HK-2 (cell line): Measurements from ENCODE around the gene PTPRCAP.
A peak's percentile ranks its signal among the peaks of the same experiment; 100 is the strongest.

Experiments used
- DNase-seq: peaks from one replicate; pipeline ENCODE4 v3.0.0-alpha.2; 2018; ENCODE audit not compliant: unreplicated experiment

The PTPRCAP gene

GRCh38 chr11:67423891-67424613 lies 13.4 kb downstream of the PTPRCAP start:
- no peak for DNase-seq

DNA sequence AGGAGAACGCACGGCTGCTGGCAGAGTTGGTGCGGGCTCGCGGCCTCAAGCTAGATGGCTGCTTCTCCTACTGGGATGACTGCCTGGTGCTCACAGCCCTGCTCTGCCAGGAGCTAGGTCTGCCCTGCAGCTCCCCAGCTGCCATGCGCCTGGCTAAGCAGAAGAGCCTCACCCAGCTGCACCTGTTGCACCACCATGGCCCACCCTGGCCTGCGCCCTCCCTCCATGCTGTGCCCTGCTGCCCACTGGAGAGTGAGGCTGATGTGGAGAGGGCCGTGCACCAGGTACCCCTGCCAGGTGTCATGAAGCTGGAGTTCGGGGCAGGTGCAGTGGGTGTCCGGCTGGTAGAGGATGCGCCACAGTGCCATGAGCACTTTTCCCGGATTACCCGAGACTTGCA lies 14.0 kb downstream of the PTPRCAP start:
- no peak for DNase-seq

- DNase-seq, result no peak
Measured at GRCh38 chr11:67422891-67423290, 14.6 kb downstream of the PTPRCAP start.

- DNase-seq, result no peak
Measured at GRCh38 chr11:67421430-67422031, 16.0 kb downstream of the PTPRCAP start.

DNA sequence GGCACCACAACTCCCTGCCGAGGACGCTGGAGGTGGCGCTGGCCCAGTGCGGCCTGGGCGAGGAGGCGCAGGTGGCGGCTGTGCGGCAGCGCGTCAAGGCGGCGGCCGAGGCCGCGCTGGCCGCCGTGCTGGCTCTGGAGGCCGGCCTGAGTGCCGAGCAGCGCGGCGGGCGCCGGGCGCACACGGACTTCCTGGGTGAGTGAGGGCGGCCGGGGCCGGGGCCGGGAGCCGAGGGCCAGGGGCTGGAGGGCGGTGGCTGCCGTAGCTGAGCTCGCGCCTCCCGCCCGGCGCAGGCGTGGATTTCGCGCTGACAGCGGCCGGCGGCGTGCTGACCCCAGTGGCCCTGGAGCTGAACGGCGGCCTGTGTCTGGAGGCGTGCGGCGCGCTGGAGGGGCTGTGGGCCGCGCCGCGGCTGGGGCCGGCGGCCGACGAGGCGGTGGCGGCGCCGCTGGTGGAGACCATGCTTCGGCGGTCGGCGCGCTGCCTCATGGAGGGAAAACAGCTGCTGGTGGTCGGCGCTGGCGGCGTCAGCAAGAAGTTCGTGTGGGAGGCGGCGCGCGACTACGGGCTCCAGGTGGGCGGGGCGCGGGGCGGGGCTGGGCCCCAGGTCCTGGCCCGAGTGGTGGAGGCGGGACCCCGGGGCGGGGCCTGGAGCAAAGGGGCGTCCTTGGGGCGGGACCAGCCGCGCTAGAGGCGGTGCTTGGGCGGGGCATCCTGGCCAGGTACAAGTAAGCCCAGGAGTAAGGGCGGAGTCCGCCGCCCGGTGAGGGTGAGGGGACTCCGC lies 16.6 kb downstream of the PTPRCAP start:
- DNase-seq, result peak; percentile 91

- DNase-seq, result no peak
Measured at GRCh38 chr11:67420147-67420645, 17.3 kb downstream of the PTPRCAP start.

- no peak for DNase-seq
Measured at GRCh38 chr11:67419325-67420049, 18.0 kb downstream of the PTPRCAP start.

- no peak for DNase-seq
Measured at GRCh38 chr11:67418476-67419281, 18.8 kb downstream of the PTPRCAP start.

GRCh38 chr11:67417425-67417824 lies 20.1 kb downstream of the PTPRCAP start:
- no peak for DNase-seq

DNA sequence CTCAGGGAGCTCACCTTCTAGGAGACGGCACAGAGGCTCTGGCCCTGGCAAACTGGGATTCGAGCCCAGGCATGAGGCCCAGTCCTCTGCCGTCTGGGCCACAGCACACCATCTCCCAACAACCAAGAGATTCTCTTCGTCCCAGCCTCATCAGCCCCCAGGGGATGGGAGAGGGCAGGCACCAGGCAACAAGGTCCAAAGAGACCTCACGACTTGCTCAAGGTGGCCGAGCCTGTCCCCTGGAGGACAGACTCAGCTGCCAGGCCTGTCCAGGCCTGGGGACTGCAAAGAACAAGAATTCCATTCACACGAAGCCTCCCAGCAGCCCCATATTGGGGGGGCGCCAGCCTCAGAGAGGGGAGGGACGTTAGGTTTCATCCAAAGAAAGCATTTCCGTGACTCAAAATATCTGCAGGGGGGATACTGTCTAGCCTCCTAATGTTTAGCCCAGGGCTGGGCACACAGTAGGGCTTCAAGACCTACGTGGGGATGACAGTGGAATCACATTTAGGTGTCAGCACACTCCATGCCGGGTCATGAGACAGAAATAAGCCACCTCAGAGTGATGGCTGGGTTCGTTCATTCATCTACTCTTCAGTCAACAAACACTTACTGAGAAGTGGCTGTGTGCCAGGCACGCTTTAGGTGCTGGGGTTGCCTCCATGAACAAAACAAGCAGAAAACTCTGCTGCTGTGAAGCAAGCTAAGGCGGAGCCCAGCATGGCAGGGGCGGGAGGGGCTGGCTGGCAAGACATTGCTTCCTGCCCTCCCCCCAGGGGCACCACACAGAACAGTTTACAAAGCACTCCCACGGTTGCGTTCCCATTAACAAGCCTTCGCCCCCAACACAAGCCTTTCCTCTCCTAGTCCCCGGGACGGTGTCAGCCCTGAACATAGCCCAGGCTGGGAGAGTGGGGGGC lies 20.8 kb downstream of the PTPRCAP start:
- DNase-seq, result no peak

GRCh38 chr11:67415501-67416304 lies 21.8 kb downstream of the PTPRCAP start, which contains the start of gene CARNS1:
Gene CARNS1 (plus strand): TSS chr11:67415678. CDS start chr11:67416200, 522 bp downstream.
- DNase-seq, result no peak

GRCh38 chr11:67413266-67413849 lies 24.1 kb downstream of the PTPRCAP start:
- DNase-seq, result no peak

GRCh38 chr11:67412495-67413179 lies 24.8 kb downstream of the PTPRCAP start:
- no peak for DNase-seq

GRCh38 chr11:67411785-67412152 lies 25.7 kb downstream of the PTPRCAP start:
- DNase-seq, result no peak

- no peak for DNase-seq
Measured at GRCh38 chr11:67410984-67411784, 26.3 kb downstream of the PTPRCAP start.

DNA sequence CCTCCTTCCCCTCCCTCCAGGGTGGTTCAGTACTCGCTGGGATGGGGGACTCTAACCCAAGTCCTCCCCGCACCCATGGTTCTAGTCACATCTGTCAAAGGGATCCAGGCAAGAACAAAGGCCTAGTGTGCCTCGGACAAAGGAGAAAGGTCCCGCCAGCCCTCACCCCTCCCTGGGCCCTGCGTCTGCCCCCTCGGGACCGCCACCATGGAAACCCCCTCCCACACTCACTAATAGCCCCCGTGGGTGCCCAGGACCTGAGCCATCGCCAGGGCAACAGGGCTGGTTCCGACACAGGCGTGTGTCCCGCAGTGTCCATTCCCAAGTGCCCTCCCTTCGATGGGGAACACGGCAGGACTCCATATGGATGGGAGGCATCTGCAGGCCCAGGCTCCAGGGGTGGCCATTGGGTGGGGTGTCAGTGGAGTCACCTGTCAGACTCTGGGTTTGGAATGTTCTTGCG lies 27.1 kb downstream of the PTPRCAP start:
- no peak for DNase-seq

- DNase-seq, result no peak
Measured at GRCh38 chr11:67409781-67410368, 27.6 kb downstream of the PTPRCAP start.
